ENCODE data around the gene RET.

RET gene

DNA sequence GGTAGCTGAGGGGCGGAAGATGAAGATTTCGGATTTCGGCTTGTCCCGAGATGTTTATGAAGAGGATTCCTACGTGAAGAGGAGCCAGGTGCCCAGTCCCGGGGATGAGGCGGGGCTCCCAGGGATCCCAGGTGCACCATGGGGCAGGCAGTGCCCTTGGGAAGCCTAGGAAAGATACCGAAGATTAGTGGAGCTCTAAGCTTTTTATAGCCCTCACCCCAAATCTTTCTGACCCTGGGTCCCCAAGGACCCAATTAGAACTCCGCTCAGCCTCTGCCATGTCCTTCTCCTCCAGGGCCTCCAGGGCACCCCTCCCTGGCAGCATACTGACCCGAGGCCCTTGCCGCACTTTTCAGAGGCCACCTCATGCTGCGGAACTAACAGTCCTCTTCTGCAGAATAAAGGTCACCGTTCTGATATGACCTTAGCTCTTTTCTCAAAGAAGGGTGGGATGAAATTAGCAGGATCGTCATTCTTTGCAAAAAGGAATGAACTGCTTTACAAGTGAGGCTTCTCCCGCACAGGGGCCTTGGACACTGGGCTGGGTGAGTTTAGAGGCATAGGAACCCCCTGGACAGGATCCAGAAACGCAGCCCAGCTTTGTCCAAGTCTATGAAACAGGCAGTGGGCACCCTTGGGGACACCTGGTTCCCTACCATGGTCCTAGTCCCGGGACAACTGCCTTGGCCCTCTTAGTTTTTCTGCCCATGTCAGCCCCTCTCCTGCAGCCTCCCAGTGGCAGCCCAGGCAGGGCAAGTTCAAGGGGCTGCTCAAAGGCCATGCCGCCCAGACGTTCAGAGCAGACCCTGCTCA is 43.5 kb downstream of the RET start:
- Histone ChIP-seq H3K4me1 (ENCODE audit: control insufficient read depth, insufficient read depth, low read length) (no peaks in the 10 kb centered on the region), H3K9me3 (ENCODE audit: control insufficient read depth, low read length) (no peaks in the 10 kb centered on the region), H3K27ac (ENCODE audit: insufficient read depth, low read depth, low read length, poor library complexity, severe bottlenecking) (no peak overlapping the region), H3K27me3 (ENCODE audit: control insufficient read depth, insufficient read depth, low read length, poor library complexity, severe bottlenecking) (no peaks in the 10 kb centered on the region), H3K4me3 (ENCODE audit: insufficient read depth, low read depth, low read length) (no peak overlapping the region), H3K36me3 (ENCODE audit: control insufficient read depth, insufficient read depth, low read length) (no peaks in the 10 kb centered on the region)
- 92% methylated on average over 19 of the region's 19 CpGs for WGBS, 2 experiments

DNA sequence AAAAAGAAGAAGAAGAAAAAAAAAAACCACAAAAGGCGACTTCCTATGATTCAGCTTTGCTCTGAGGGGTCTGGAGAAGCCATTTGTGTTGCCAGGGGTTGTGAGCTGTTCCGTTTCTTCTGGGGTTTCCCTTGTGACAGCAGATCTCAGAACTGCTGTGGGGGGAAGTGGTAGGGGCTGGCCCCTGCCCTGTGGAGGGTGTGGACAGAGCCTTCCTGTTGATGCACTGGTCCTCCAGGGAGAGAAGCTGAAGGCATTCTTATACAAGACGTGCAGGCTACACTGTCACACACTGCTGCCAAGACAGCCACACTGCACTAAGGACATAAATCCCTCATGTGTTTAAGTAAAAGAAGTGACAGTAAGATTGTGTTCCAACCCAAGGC is 44.1 kb downstream of the RET start:
- Histone ChIP-seq H3K9me3 (ENCODE audit: control insufficient read depth, low read length) (no peaks in the 10 kb centered on the region), H3K4me3 (ENCODE audit: insufficient read depth, low read depth, low read length) (no peak overlapping the region), H3K36me3 (ENCODE audit: control insufficient read depth, insufficient read depth, low read length) (no peaks in the 10 kb centered on the region), H3K27me3 (ENCODE audit: control insufficient read depth, insufficient read depth, low read length, poor library complexity, severe bottlenecking) (no peaks in the 10 kb centered on the region), H3K4me1 (ENCODE audit: control insufficient read depth, insufficient read depth, low read length) (no peaks in the 10 kb centered on the region), H3K27ac (ENCODE audit: insufficient read depth, low read depth, low read length, poor library complexity, severe bottlenecking) (no peak overlapping the region)
- WGBS, 2 experiments: 86 to 91% methylated on average over 3 of the region's 3 CpGs

DNA sequence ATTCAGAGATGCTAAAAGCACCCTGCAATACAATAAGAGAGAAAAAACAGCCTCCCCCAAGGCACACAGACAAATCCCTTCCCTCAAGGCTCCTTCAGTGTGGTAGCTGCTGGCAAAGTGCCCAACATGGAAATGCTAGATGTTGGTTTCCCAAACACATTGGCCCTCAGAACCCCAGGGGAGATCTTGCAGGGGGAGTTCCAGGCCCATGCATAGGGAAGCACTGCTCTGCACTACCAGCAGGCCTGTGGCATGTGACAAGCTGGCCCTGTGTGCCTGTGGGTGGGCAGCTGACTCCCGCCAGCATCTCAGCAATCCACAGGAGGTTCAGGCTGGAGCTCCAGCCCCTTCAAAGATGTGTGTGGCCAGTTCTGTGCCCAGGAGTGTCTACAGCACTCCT is 44.6 kb downstream of the RET start:
- Histone ChIP-seq H3K27me3 (ENCODE audit: control insufficient read depth, insufficient read depth, low read length, poor library complexity, severe bottlenecking) (no peaks in the 10 kb centered on the region), H3K4me3 (ENCODE audit: insufficient read depth, low read depth, low read length) (no peak overlapping the region), H3K4me1 (ENCODE audit: control insufficient read depth, insufficient read depth, low read length) (no peaks in the 10 kb centered on the region), H3K36me3 (ENCODE audit: control insufficient read depth, insufficient read depth, low read length) (no peaks in the 10 kb centered on the region), H3K9me3 (ENCODE audit: control insufficient read depth, low read length) (no peaks in the 10 kb centered on the region), H3K27ac (ENCODE audit: insufficient read depth, low read depth, low read length, poor library complexity, severe bottlenecking) (no peak overlapping the region)
- 74 to 81% methylated on average over 1 of the region's 1 CpG for WGBS, 2 experiments

DNA sequence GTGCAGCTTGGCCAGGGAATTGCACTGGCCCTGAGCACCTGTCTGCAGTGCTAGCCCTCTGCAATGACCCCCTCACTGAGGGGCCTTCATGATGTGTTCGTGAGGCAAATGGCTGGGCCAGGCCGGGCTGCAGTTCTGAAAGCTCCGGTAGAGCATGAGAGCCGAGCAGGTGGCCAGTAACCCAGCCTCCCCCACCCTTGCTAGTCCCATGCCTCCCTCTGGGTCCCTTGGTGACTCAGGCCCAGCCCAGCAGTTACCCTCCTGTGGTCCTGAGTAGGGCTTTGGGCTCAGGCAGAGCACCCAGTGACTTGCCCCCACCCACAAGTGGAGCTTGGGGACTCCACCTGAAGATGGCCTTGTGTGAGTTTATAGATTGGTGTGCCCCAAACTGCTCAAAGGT is 45.2 kb downstream of the RET start:
- no peaks in the 10 kb centered on the region for H3K36me3 ChIP-seq (ENCODE audit: control insufficient read depth, insufficient read depth, low read length)
- WGBS, 2 experiments: 94% methylated on average over 4 of the region's 4 CpGs
- no peaks in the 10 kb centered on the region for H3K4me1 ChIP-seq (ENCODE audit: control insufficient read depth, insufficient read depth, low read length)
- no peaks in the 10 kb centered on the region for H3K9me3 ChIP-seq (ENCODE audit: control insufficient read depth, low read length)
- H3K4me3 ChIP-seq (ENCODE audit: insufficient read depth, low read depth, low read length): no peak overlapping the region
- H3K27ac ChIP-seq (ENCODE audit: insufficient read depth, low read depth, low read length, poor library complexity, severe bottlenecking): no peak overlapping the region
- no peaks in the 10 kb centered on the region for H3K27me3 ChIP-seq (ENCODE audit: control insufficient read depth, insufficient read depth, low read length, poor library complexity, severe bottlenecking)

DNA sequence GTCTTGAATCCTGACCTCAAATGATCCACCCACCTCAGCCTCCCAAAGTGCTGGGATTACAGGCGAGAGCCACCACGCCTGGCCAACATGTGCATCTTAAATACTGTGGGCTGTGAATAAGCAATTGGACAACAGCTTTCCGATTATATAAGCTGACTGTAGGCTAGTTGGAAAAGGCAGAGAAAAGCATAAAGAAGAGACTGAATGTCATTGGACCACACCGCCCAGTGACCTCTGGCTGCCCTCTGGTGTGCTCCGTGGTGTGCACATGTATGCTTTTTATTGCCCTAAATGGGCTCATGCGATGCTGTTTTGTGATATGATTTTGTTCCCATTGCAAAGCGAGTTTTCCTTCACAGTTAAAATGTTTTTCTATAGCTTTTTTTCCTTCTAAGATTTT is 46.0 kb downstream of the RET start:
- no peaks in the 10 kb centered on the region for H3K4me1 ChIP-seq (ENCODE audit: control insufficient read depth, insufficient read depth, low read length)
- H3K9me3 ChIP-seq (ENCODE audit: control insufficient read depth, low read length): no peaks in the 10 kb centered on the region
- WGBS, 2 experiments: 91 to 95% methylated on average over 7 of the region's 7 CpGs
- no peak overlapping the region for H3K27ac ChIP-seq (ENCODE audit: insufficient read depth, low read depth, low read length, poor library complexity, severe bottlenecking)
- no peak overlapping the region for H3K4me3 ChIP-seq (ENCODE audit: insufficient read depth, low read depth, low read length)
- H3K36me3 ChIP-seq (ENCODE audit: control insufficient read depth, insufficient read depth, low read length): no peaks in the 10 kb centered on the region
- H3K27me3 ChIP-seq (ENCODE audit: control insufficient read depth, insufficient read depth, low read length, poor library complexity, severe bottlenecking): no peaks in the 10 kb centered on the region

DNA sequence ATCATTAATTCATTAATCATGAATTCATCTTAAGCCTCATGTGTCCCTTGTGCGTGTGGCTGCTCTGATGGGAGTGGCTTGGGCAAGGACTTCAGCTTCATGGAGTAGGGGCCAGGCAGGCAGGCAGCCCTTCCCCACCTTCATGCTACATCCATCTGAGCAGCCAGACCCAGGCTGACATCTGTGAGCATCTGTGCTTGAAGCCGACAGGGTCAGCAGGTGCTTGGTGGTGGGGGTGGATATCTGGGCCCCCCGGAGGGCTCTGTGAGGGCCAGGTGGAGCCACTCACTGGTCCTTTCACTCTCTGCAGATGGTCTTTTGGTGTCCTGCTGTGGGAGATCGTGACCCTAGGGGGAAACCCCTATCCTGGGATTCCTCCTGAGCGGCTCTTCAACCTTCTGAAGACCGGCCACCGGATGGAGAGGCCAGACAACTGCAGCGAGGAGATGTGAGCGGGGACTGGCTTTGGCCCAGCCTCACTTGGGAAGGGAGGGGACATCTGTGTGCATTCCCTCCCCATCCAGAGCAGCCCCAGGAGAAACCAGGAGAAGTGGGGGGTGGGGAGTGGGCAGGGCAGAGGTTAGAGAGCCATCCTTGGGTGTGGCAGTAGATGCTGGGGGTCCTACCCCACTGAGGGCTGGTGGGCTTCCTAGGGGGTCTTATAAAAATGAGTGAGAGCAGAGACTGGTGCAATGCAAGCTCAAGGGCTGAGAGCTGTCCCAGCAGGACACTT is 46.7 kb downstream of the RET start:
- H3K36me3 ChIP-seq (ENCODE audit: control insufficient read depth, insufficient read depth, low read length): no peaks in the 10 kb centered on the region
- 86 to 88% methylated on average over 9 of the region's 9 CpGs for WGBS, 2 experiments

DNA sequence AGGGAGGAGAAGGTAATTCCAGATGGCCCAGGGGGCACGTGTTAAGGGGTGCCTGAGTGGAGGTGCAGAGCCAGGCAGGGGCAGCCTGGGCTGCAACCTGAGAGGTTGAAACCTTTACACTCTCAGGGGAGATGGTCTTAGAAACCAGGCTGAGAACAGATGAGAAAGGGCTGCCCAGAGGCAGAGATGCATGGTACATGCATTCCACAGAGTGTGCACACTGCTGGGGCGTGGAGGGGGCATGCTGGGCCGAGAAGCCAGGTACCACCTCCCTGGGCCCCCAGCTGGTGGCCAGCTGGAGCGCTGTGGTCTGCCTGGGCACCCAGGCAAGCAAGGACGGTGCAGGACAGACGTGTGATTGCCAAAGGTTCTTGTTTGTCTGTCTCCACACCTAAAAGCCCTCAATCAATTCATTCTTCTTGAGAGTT is 47.2 kb downstream of the RET start:
- Histone ChIP-seq H3K4me3 (ENCODE audit: insufficient read depth, low read depth, low read length) (no peak overlapping the region), H3K4me1 (ENCODE audit: control insufficient read depth, insufficient read depth, low read length) (no peaks in the 10 kb centered on the region), H3K27ac (ENCODE audit: insufficient read depth, low read depth, low read length, poor library complexity, severe bottlenecking) (no peak overlapping the region), H3K27me3 (ENCODE audit: control insufficient read depth, insufficient read depth, low read length, poor library complexity, severe bottlenecking) (no peaks in the 10 kb centered on the region), H3K36me3 (ENCODE audit: control insufficient read depth, insufficient read depth, low read length) (no peaks in the 10 kb centered on the region), H3K9me3 (ENCODE audit: control insufficient read depth, low read length) (no peaks in the 10 kb centered on the region)
- 93 to 94% methylated on average over 6 of the region's 6 CpGs for WGBS, 2 experiments

More for the DNA sequence above, 46.7 kb downstream of the RET start:
- H3K4me1 ChIP-seq (ENCODE audit: control insufficient read depth, insufficient read depth, low read length): no peaks in the 10 kb centered on the region
- no peaks in the 10 kb centered on the region for H3K9me3 ChIP-seq (ENCODE audit: control insufficient read depth, low read length)
- H3K4me3 ChIP-seq (ENCODE audit: insufficient read depth, low read depth, low read length): no peak overlapping the region
- H3K27ac ChIP-seq (ENCODE audit: insufficient read depth, low read depth, low read length, poor library complexity, severe bottlenecking): no peak overlapping the region
- H3K27me3 ChIP-seq (ENCODE audit: control insufficient read depth, insufficient read depth, low read length, poor library complexity, severe bottlenecking): no peaks in the 10 kb centered on the region

DNA sequence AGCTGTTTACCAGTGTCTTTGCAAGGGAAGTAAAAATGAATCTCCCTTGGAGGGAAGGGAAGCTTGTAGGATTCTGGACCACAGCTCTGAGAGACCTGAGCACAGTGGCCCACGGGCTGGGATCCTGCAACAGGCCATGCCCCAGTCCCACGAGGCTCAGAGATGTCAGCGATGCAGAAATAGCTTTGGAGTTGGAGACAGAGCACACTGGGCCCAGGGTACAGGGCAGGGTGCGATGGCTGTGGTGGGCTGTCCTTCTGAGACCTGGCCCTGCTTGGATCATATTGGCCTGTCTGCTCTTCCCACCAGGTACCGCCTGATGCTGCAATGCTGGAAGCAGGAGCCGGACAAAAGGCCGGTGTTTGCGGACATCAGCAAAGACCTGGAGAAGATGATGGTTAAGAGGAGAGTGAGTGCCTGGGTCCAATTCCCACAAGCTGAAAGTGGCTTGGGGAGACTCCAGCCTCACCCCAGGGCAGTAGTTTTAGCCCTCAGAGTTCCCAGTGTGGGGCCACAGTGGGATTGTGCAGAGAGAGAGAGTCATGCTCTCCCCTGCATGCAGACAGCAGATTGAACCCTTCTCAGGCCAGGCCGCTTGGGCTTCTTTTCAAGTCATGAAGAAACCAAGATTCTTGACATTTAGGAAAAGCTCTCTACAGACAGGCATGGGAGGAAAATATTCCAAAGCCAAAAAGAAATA is 47.9 kb downstream of the RET start:
- no peak overlapping the region for H3K27ac ChIP-seq (ENCODE audit: insufficient read depth, low read depth, low read length, poor library complexity, severe bottlenecking)
- H3K9me3 ChIP-seq (ENCODE audit: control insufficient read depth, low read length): no peaks in the 10 kb centered on the region
- H3K4me3 ChIP-seq (ENCODE audit: insufficient read depth, low read depth, low read length): no peak overlapping the region
- H3K4me1 ChIP-seq (ENCODE audit: control insufficient read depth, insufficient read depth, low read length): no peaks in the 10 kb centered on the region
- H3K27me3 ChIP-seq (ENCODE audit: control insufficient read depth, insufficient read depth, low read length, poor library complexity, severe bottlenecking): no peaks in the 10 kb centered on the region
- H3K36me3 ChIP-seq (ENCODE audit: control insufficient read depth, insufficient read depth, low read length): no peaks in the 10 kb centered on the region
- WGBS, 2 experiments: 87 to 90% methylated on average over 9 of the region's 9 CpGs

DNA sequence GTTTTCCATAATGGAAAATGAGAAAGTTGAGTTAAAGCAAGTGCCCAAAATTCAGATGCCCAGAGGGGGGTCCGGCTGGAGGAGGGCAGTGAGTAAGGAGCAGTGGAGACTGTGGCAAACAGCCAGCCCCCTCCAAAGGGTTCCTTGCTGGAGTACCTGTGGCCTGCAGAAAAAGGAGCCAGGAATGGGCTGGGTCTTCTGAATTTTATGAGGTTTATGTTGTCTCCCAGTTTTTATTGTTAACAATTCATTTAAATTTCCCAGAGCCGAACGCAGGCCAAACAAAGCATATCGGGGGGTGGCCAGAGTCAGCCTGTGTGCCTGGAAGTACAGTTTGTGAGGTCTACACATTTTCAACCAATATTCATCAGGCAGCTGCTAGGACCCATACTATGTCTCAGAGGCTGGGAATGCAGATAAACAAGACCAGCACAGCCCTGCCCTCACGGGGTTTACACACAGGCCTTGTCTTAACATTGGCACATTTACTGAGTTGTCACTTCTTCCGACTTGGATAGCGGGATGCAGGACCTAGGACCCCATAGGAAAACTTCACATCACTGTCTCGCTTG is 48.5 kb downstream of the RET start:
- H3K36me3 ChIP-seq (ENCODE audit: control insufficient read depth, insufficient read depth, low read length): no peaks in the 10 kb centered on the region
- WGBS, 2 experiments: 94 to 95% methylated on average over 7 to 8 of the region's 8 CpGs
- H3K9me3 ChIP-seq (ENCODE audit: control insufficient read depth, low read length): no peaks in the 10 kb centered on the region
- no peaks in the 10 kb centered on the region for H3K4me1 ChIP-seq (ENCODE audit: control insufficient read depth, insufficient read depth, low read length)
- no peak overlapping the region for H3K27ac ChIP-seq (ENCODE audit: insufficient read depth, low read depth, low read length, poor library complexity, severe bottlenecking)
- H3K4me3 ChIP-seq (ENCODE audit: insufficient read depth, low read depth, low read length): no peak overlapping the region
- no peaks in the 10 kb centered on the region for H3K27me3 ChIP-seq (ENCODE audit: control insufficient read depth, insufficient read depth, low read length, poor library complexity, severe bottlenecking)

Data from ectodermal cell (in vitro differentiated cells).